Measurements from ENCODE around the gene DNAJC6.
"Not testable (repeated sequence)": the region's sequence is repeated elsewhere in the genome, so short reads cannot be mapped to it uniquely, and the experiment has no call there.

Gene DNAJC6

GRCh38 chr1:65309304-65310077 is at the start of gene DNAJC6:
DNAJC6 (plus strand) TSS chr1:65309543; CDS start chr1:65309746, 203 bp downstream.
- DNase-seq: no peak

- DNase-seq: no peak
Measured at GRCh38 chr1:65259816-65260215, 49.5 kb upstream of the DNAJC6 start.

- DNase-seq: no peak
Measured at GRCh38 chr1:65260851-65261473, 48.4 kb upstream of the DNAJC6 start.

GRCh38 chr1:65263286-65263685 is 46.1 kb upstream of the DNAJC6 start:
- DNase-seq: no peak

GRCh38 chr1:65264197-65264929 is 45.0 kb upstream of the DNAJC6 start:
- DNase-seq: no peak

- no peak for DNase-seq
Measured at GRCh38 chr1:65265296-65265650, 44.1 kb upstream of the DNAJC6 start.

- no peak for DNase-seq
Measured at GRCh38 chr1:65265651-65266351, 43.5 kb upstream of the DNAJC6 start.

GRCh38 chr1:65266476-65266875 is 42.9 kb upstream of the DNAJC6 start:
- DNase-seq: no peak

GRCh38 chr1:65267271-65267670 is 42.1 kb upstream of the DNAJC6 start:
- no peak for DNase-seq

- DNase-seq: no peak
Measured at GRCh38 chr1:65267683-65268082, 41.7 kb upstream of the DNAJC6 start.

- no peak for DNase-seq
Measured at GRCh38 chr1:65269612-65270011, 39.7 kb upstream of the DNAJC6 start.

- DNase-seq: no peak
Measured at GRCh38 chr1:65276197-65276939, 33.0 kb upstream of the DNAJC6 start.

GRCh38 chr1:65277605-65278347 is 31.6 kb upstream of the DNAJC6 start:
- DNase-seq: no peak

- no peak for DNase-seq
Measured at GRCh38 chr1:65278376-65279069, 30.8 kb upstream of the DNAJC6 start.

- DNase-seq: no peak
Measured at GRCh38 chr1:65279070-65279779, 30.1 kb upstream of the DNAJC6 start.

- DNase-seq: no peak
Measured at GRCh38 chr1:65281846-65282245, 27.5 kb upstream of the DNAJC6 start.

GRCh38 chr1:65284229-65284628 is 25.1 kb upstream of the DNAJC6 start:
- no peak for DNase-seq

GRCh38 chr1:65289449-65289848 is 19.9 kb upstream of the DNAJC6 start:
- no peak for DNase-seq

- not testable (repeated sequence) for DNase-seq
Measured at GRCh38 chr1:65291818-65292217, 17.5 kb upstream of the DNAJC6 start.

GRCh38 chr1:65292861-65293593 is 16.3 kb upstream of the DNAJC6 start:
- no peak for DNase-seq

Measured in SIG-M5 (cell line).